ENCODE data around the gene RFTN1. TPM values are rescaled to one million over a fixed set of nuclear protein-coding genes. Genes with fewer than 3 reads are reported as not detected.

RFTN1 gene
- total and polyA plus RNA-seq, 2 donors from 2014 or later = 15.3 to 34.1 TPM

DNA sequence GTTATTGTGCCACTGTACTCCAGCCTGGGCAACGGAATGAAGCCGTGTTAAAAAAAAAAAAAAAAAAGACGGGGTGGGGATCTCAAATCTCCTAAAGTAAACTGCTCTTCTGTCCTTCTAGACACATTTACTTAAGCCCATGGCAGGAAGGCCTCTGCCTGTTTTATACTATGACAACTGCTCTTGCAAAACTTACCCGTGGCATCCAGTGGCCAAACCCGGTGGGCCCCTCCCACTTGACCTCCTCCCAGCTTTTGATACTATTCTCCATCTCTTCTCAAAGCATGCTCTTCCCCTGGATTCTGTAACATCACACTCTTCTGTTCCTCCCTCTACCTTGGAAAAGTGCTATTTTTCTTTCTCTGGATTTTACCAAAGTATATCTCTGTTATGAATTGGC lies 112.2 kb downstream of the RFTN1 start:
- H3K27ac ChIP-seq (ENCODE audit: low read depth in 2 of 2, low read length in 2 of 2) = no peak overlapping the region
- H3K4me3 ChIP-seq (ENCODE audit: low read length in 3 of 3) = no peak overlapping the region
- no peaks in the 10 kb centered on the region for H3K36me3 ChIP-seq (ENCODE audit: control insufficient read depth in 2 of 3, insufficient read depth in 3 of 3, low read length in 3 of 3)
- no peak for FAIRE-seq
- H3K9me3 ChIP-seq (ENCODE audit: control insufficient read depth in 2 of 3, insufficient read depth in 1 of 3, low read length in 3 of 3) = no peaks in the 10 kb centered on the region
- H3K4me1 ChIP-seq (ENCODE audit: control insufficient read depth in 2 of 3, insufficient read depth in 2 of 3, low read depth in 1 of 3, low read length in 3 of 3) = peaks cover 0 to 10% (median 0%) of the 10 kb centered on the region in 3 donors
- H3K9ac ChIP-seq (ENCODE audit: low read length in 3 of 3) = no peak overlapping the region
- DNase-seq = no peak
- TF ChIP-seq, protein P1, sequence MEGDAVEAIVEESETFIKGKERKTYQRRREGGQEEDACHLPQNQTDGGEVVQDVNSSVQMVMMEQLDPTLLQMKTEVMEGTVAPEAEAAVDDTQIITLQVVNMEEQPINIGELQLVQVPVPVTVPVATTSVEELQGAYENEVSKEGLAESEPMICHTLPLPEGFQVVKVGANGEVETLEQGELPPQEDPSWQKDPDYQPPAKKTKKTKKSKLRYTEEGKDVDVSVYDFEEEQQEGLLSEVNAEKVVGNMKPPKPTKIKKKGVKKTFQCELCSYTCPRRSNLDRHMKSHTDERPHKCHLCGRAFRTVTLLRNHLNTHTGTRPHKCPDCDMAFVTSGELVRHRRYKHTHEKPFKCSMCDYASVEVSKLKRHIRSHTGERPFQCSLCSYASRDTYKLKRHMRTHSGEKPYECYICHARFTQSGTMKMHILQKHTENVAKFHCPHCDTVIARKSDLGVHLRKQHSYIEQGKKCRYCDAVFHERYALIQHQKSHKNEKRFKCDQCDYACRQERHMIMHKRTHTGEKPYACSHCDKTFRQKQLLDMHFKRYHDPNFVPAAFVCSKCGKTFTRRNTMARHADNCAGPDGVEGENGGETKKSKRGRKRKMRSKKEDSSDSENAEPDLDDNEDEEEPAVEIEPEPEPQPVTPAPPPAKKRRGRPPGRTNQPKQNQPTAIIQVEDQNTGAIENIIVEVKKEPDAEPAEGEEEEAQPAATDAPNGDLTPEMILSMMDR (IDR thresholded peaks at IDR 0.05; ENCODE audit: borderline replicate concordance, extremely low read depth, insufficient read depth) = no peak
- intact Hi-C loops (cut with DNase I) = no loop called here
- no peaks in the 10 kb centered on the region for H3K27me3 ChIP-seq (ENCODE audit: control insufficient read depth, insufficient read depth, low read length)

DNA sequence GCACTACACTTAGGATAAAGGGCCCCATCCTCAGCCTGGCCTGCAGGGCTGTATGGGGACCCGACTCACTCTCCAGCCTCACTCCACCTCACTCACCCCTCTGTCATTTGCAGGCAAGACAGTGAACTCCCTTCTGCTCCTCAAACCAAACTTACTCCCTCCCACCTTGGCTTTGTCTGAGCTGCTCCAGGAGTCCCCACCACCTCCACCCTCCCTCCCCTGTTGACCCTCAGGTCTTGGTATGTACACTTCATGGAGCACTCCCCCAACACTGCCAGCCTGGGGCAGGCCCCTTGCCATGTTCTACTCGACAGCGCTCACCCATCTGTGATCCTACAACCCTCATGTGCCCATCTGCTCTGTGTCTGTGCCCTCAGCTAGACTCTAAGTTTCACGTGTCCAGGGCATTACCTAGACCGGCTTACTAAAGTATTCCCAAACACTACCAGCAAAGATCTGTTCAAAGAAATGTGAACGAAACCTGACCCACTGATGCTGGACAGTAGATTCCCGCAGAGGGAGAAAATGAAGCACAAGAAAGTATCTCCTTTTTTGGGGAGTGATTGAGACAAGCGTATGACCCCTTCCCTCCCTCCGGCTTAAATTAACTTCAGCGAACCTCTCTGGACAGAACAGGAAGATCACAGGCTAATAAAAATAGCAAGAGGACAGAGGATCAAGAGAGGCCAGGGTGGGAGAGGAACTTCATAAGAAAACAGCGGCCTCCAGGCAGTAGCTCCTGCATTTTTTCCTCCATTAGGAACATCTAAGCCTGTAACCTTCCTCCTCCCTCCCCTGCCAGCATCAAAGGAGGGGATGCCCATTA lies 113.2 kb downstream of the RFTN1 start:
- H3K4me1 ChIP-seq (ENCODE audit: control insufficient read depth in 2 of 3, insufficient read depth in 2 of 3, low read depth in 1 of 3, low read length in 3 of 3) = peaks cover 0 to 10% (median 0%) of the 10 kb centered on the region in 3 donors
- DNase-seq (peak in 4 of 5 donors; percentile 61 to 81 (median 70)), FAIRE-seq (no peak)
- no peaks in the 10 kb centered on the region for H3K27me3 ChIP-seq (ENCODE audit: control insufficient read depth, insufficient read depth, low read length)
- intact Hi-C loops (cut with DNase I) = no loop called here
- H3K9ac ChIP-seq (ENCODE audit: low read length in 3 of 3) = no peak overlapping the region
- TF ChIP-seq, protein P1 (IDR thresholded peaks at IDR 0.05; ENCODE audit: borderline replicate concordance, extremely low read depth, insufficient read depth) = no peak
- no peaks in the 10 kb centered on the region for H3K9me3 ChIP-seq (ENCODE audit: control insufficient read depth in 2 of 3, insufficient read depth in 1 of 3, low read length in 3 of 3)
- H3K36me3 ChIP-seq (ENCODE audit: control insufficient read depth in 2 of 3, insufficient read depth in 3 of 3, low read length in 3 of 3) = no peaks in the 10 kb centered on the region
- H3K27ac ChIP-seq (ENCODE audit: low read depth in 2 of 2, low read length in 2 of 2) = peak overlapping the region in 1 of 2 donors; percentile 9
- no peak overlapping the region for H3K4me3 ChIP-seq (ENCODE audit: low read length in 3 of 3)

DNA sequence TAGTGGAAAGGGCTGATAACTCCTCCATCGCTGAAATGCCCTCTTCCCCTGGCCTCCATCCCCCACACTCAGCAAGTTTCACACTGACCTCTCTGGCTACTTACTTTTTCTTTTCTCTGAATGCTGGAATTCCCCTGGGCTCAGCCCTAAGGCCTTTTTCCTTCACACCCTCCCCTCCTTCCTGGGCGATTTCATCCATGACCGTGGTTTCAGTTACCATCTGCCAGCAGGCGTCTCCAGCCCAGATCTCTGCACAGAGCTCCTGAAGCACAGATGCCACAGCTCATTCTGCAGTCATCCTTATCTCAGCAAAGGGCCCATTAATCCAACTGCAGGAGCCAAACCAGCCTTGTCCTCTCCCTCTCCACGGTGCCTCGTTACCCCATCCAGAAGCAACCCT lies 114.0 kb downstream of the RFTN1 start:
- Histone ChIP-seq H3K4me1 (ENCODE audit: control insufficient read depth in 2 of 3, insufficient read depth in 2 of 3, low read depth in 1 of 3, low read length in 3 of 3) (peaks cover 0 to 10% (median 0%) of the 10 kb centered on the region in 3 donors), H3K9ac (ENCODE audit: low read length in 3 of 3) (no peak overlapping the region), H3K27ac (ENCODE audit: low read depth in 2 of 2, low read length in 2 of 2) (no peak overlapping the region), H3K27me3 (ENCODE audit: control insufficient read depth, insufficient read depth, low read length) (no peaks in the 10 kb centered on the region), H3K4me3 (ENCODE audit: low read length in 3 of 3) (no peak overlapping the region), H3K36me3 (ENCODE audit: control insufficient read depth in 2 of 3, insufficient read depth in 3 of 3, low read length in 3 of 3) (no peaks in the 10 kb centered on the region), H3K9me3 (ENCODE audit: control insufficient read depth in 2 of 3, insufficient read depth in 1 of 3, low read length in 3 of 3) (no peaks in the 10 kb centered on the region)
- intact Hi-C loops (cut with DNase I) = no loop called here
- DNase-seq (peak; percentile 75 to 93 (median 85)), FAIRE-seq (no peak)
- TF ChIP-seq, protein P1 (IDR thresholded peaks at IDR 0.05; ENCODE audit: borderline replicate concordance, extremely low read depth, insufficient read depth) = no peak
